Suprapubic skin (tissue), 4 donors: ENCODE results near the gene GNB1L. TPM values are rescaled to one million over a fixed set of nuclear protein-coding genes. Genes with fewer than 3 reads are reported as not detected.

Experiments used
- DNase-seq, 2 donors: peaks; one replicate each; pipeline ENCODE4 v3.0.0-alpha.2; 2019; ENCODE audit warnings: low spot score in 2 of 2
- H3K27ac ChIP-seq: fragments of 200-600 bp; sonication (generic); one replicate; pipeline ENCODE4 v1.5.1; 2019
- H3K27me3 ChIP-seq: fragments of 200-600 bp; sonication (generic); one replicate; pipeline ENCODE4 v1.5.1; 2019
- H3K36me3 ChIP-seq: fragments of 200-600 bp; sonication (generic); one replicate; pipeline ENCODE4 v1.5.1; 2019
- H3K4me1 ChIP-seq: fragments of 200-600 bp; sonication (generic); one replicate; pipeline ENCODE4 v1.5.1; 2019
- H3K4me3 ChIP-seq: fragments of 200-600 bp; sonication (generic); one replicate; pipeline ENCODE4 v1.5.1; 2019; ENCODE audit warnings: mild to moderate bottlenecking
- H3K9me3 ChIP-seq: fragments of 200-600 bp; sonication (generic); one replicate; pipeline ENCODE4 v1.5.1; 2019
- CTCF ChIP-seq, 2 donors: fragments of 200-600 bp in 1 of 2; fragments of 450-650 bp in 1 of 2; sonication (generic) in 1 of 2; IDR thresholded peaks; one replicate each; pipeline ENCODE4 v1.5.1; 2016 to 2019; ENCODE audit warnings: antibody characterized with exemption in 2 of 2, mild to moderate bottlenecking in 1 of 2, moderate library complexity in 1 of 2
- EP300 ChIP-seq: sonication (generic); formaldehyde crosslinking; IDR thresholded peaks from one replicate; pipeline ENCODE4 v1.6.1; 2017; ENCODE audit warnings: antibody characterized with exemption
- POLR2A ChIP-seq, 2 donors: fragments of 450-650 bp; IDR thresholded peaks; one replicate each; pipeline ENCODE4 v1.6.1; 2017; ENCODE audit warnings: antibody characterized with exemption in 2 of 2, mild to moderate bottlenecking in 2 of 2, moderate library complexity in 2 of 2
- POLR2AphosphoS5 ChIP-seq, 3 donors: sonication (generic); formaldehyde crosslinking; IDR thresholded peaks; one replicate each; pipeline ENCODE4 v1.6.1; 2017; ENCODE audit warnings: antibody characterized with exemption in 3 of 3
- WGBS: methylation state at CpG from one replicate; pipeline ENCODE4 v1.1.5; 2018; 5-methylcytosine and 5-hydroxymethylcytosine counted together
- total RNA-seq, 4 donors: library from RNA; depleted of rRNA; stranded (reverse); fragments of >200 nt; gene quantifications; one replicate each; pipeline ENCODE4 v1.1.0, GENCODE V29; 2016

The GNB1L gene
- total RNA-seq, 4 donors from 2014 or later, result 6.3 to 14.6 (median 10.9) TPM

GRCh38 chr22:19831016-19831415 lies 23.7 kb downstream of the GNB1L start:
- 96% methylated on average over 6 of the region's 6 CpGs for WGBS
- no peak overlapping the region for H3K4me3 ChIP-seq
- TF ChIP-seq POLR2A (IDR thresholded peaks at IDR 0.05) (no peak), EP300 (no peak), POLR2AphosphoS5 (IDR thresholded peaks at IDR 0.05) (no peak), CTCF (IDR thresholded peaks at IDR 0.05) (no peak)
- DNase-seq, result no peak
- no peaks in the 10 kb centered on the region for H3K27me3 ChIP-seq
- H3K9me3 ChIP-seq, result no peaks in the 10 kb centered on the region
- no peaks in the 10 kb centered on the region for H3K36me3 ChIP-seq
- peaks cover 10% of the 10 kb centered on the region for H3K4me1 ChIP-seq
- no peak overlapping the region for H3K27ac ChIP-seq

- TF ChIP-seq POLR2AphosphoS5 (IDR thresholded peaks at IDR 0.05) (no peak), CTCF (IDR thresholded peaks at IDR 0.05) (no peak), POLR2A (IDR thresholded peaks at IDR 0.05) (no peak), EP300 (no peak)
- DNase-seq, result no peak
- Histone ChIP-seq H3K27ac (no peak overlapping the region), H3K4me1 (peaks cover 34% of the 10 kb centered on the region), H3K4me3 (no peak overlapping the region), H3K27me3 (no peaks in the 10 kb centered on the region), H3K36me3 (no peaks in the 10 kb centered on the region), H3K9me3 (no peaks in the 10 kb centered on the region)
- 83% methylated on average over 2 of the region's 2 CpGs for WGBS
Observed at GRCh38 chr22:19828035-19828401, 26.7 kb downstream of the GNB1L start.

- Histone ChIP-seq H3K36me3 (no peaks in the 10 kb centered on the region), H3K27ac (no peak overlapping the region), H3K4me3 (no peak overlapping the region), H3K4me1 (peaks cover 33% of the 10 kb centered on the region), H3K9me3 (no peaks in the 10 kb centered on the region), H3K27me3 (no peaks in the 10 kb centered on the region)
- TF ChIP-seq POLR2A (IDR thresholded peaks at IDR 0.05) (no peak), POLR2AphosphoS5 (IDR thresholded peaks at IDR 0.05) (no peak), EP300 (no peak), CTCF (IDR thresholded peaks at IDR 0.05) (no peak)
- WGBS, result 81% methylated on average over 10 of the region's 10 CpGs
- DNase-seq, result no peak
Observed at GRCh38 chr22:19827341-19828034, 27.2 kb downstream of the GNB1L start.

GRCh38 chr22:19826619-19826950 lies 28.1 kb downstream of the GNB1L start:
- Histone ChIP-seq H3K27me3 (no peaks in the 10 kb centered on the region), H3K9me3 (no peaks in the 10 kb centered on the region), H3K27ac (no peak overlapping the region), H3K36me3 (no peaks in the 10 kb centered on the region), H3K4me1 (peaks cover 33% of the 10 kb centered on the region), H3K4me3 (no peak overlapping the region)
- TF ChIP-seq EP300, result no peak
- TF ChIP-seq POLR2A (IDR thresholded peaks at IDR 0.05), result no peak
- TF ChIP-seq CTCF (IDR thresholded peaks at IDR 0.05), result no peak
- TF ChIP-seq POLR2AphosphoS5 (IDR thresholded peaks at IDR 0.05), result no peak
- 57% methylated on average over 2 of the region's 2 CpGs for WGBS
- no peak for DNase-seq

GRCh38 chr22:19825904-19826618 lies 28.6 kb downstream of the GNB1L start:
- WGBS, result 84% methylated on average over 7 of the region's 7 CpGs

More at GRCh38 chr22:19825904-19826618, 28.6 kb downstream of the GNB1L start:
- Histone ChIP-seq H3K9me3 (no peaks in the 10 kb centered on the region), H3K27me3 (no peaks in the 10 kb centered on the region), H3K27ac (no peak overlapping the region), H3K36me3 (no peaks in the 10 kb centered on the region), H3K4me3 (no peak overlapping the region), H3K4me1 (peaks cover 33% of the 10 kb centered on the region)
- no peak for TF ChIP-seq CTCF (IDR thresholded peaks at IDR 0.05)
- DNase-seq, result peak in 1 of 2 donors; percentile 61
